ENCODE results near the gene TCF7. TPM values are rescaled to one million over a fixed set of nuclear protein-coding genes. Genes with fewer than 3 reads are reported as not detected.

TCF7 gene
- total RNA-seq, 1 donor from 2014 or later, result 7.5 TPM

GRCh38 chr5:134115806-134116175 is 1.3 kb downstream of the TCF7 start:
- peak overlapping the region; percentile 64 for H3K4me3 Mint-ChIP-seq
- no peak for TF ChIP-seq CTCF (IDR thresholded peaks at IDR 0.05; ENCODE audit: unreplicated experiment)
- H3K9me3 Mint-ChIP-seq, result no peaks in the 10 kb centered on the region
- peaks cover 42% of the 10 kb centered on the region for H3K27me3 Mint-ChIP-seq (ENCODE audit: low read depth)
- no peak overlapping the region for H3K27ac Mint-ChIP-seq
- no peaks in the 10 kb centered on the region for H3K36me3 Mint-ChIP-seq
- DNase-seq (ENCODE audit: low spot score in 2 of 2, unreplicated experiment in 2 of 2), result no peak
- peaks cover 11% of the 10 kb centered on the region for H3K4me1 Mint-ChIP-seq

DNA sequence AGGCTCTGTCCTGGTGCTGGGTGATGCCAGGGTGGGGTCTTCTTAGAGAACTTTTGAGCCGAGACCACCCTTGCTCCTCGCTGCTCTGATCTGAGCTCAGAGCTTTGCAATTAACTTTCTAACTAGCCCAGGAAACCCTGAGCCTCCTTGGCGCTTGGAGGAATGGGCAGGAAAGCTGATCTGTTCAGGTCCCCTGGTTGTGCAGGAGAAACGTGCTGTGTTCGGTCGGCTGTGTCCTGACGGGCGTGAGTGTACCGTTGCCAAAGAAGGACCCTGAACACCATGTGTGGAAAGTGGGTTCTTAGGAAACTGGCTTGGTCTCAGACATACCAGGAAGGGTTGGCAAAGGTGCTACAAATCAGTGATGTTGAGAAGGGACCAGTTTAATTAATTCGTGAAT is 1.8 kb downstream of the TCF7 start:
- peak overlapping the region; percentile 64 for H3K4me3 Mint-ChIP-seq
- H3K27ac Mint-ChIP-seq, result no peak overlapping the region
- peaks cover 39% of the 10 kb centered on the region for H3K27me3 Mint-ChIP-seq (ENCODE audit: low read depth)

GRCh38 chr5:134116789-134117761 is 2.6 kb downstream of the TCF7 start:
- no peak for TF ChIP-seq CTCF (IDR thresholded peaks at IDR 0.05; ENCODE audit: unreplicated experiment)
- Mint-ChIP-seq H3K4me3 (no peak overlapping the region), H3K27me3 (ENCODE audit: low read depth) (peaks cover 34% of the 10 kb centered on the region), H3K9me3 (no peaks in the 10 kb centered on the region), H3K36me3 (no peaks in the 10 kb centered on the region), H3K27ac (no peak overlapping the region), H3K4me1 (peaks cover 8% of the 10 kb centered on the region)
- no peak for DNase-seq (ENCODE audit: low spot score in 2 of 2, unreplicated experiment in 2 of 2)

More for the DNA sequence above, 1.8 kb downstream of the TCF7 start:
- no peak for DNase-seq (ENCODE audit: low spot score in 2 of 2, unreplicated experiment in 2 of 2)
- no peaks in the 10 kb centered on the region for H3K9me3 Mint-ChIP-seq
- peaks cover 8% of the 10 kb centered on the region for H3K4me1 Mint-ChIP-seq
- no peak for TF ChIP-seq CTCF (IDR thresholded peaks at IDR 0.05; ENCODE audit: unreplicated experiment)
- H3K36me3 Mint-ChIP-seq, result no peaks in the 10 kb centered on the region

- H3K36me3 Mint-ChIP-seq, result no peaks in the 10 kb centered on the region
- no peak overlapping the region for H3K4me3 Mint-ChIP-seq
- H3K27ac Mint-ChIP-seq, result no peak overlapping the region
- H3K4me1 Mint-ChIP-seq, result peaks cover 8% of the 10 kb centered on the region
- H3K27me3 Mint-ChIP-seq (ENCODE audit: low read depth), result peaks cover 22% of the 10 kb centered on the region
- no peak for TF ChIP-seq CTCF (IDR thresholded peaks at IDR 0.05; ENCODE audit: unreplicated experiment)
- no peaks in the 10 kb centered on the region for H3K9me3 Mint-ChIP-seq
- no peak for DNase-seq (ENCODE audit: low spot score in 2 of 2, unreplicated experiment in 2 of 2)
Observed at GRCh38 chr5:134118212-134118835, 3.8 kb downstream of the TCF7 start.

GRCh38 chr5:134119720-134120119 is 5.2 kb downstream of the TCF7 start:
- no peak for DNase-seq (ENCODE audit: low spot score in 2 of 2, unreplicated experiment in 2 of 2)
- Mint-ChIP-seq H3K4me1 (no peaks in the 10 kb centered on the region), H3K27me3 (ENCODE audit: low read depth) (peaks cover 11% of the 10 kb centered on the region), H3K9me3 (no peaks in the 10 kb centered on the region), H3K4me3 (no peak overlapping the region), H3K36me3 (no peaks in the 10 kb centered on the region), H3K27ac (no peak overlapping the region)
- no peak for TF ChIP-seq CTCF (IDR thresholded peaks at IDR 0.05; ENCODE audit: unreplicated experiment)
